GM18505 (cell line): ENCODE data around the gene IRF4.

ENCODE experiments used
- ATAC-seq: cut with Tn5 transposase; IDR thresholded peaks from one replicate; pipeline ENCODE4 v1.9.1; 2021; ENCODE audit not compliant: unreplicated experiment
- POLR2A ChIP-seq: IDR thresholded peaks from 4 replicates; pipeline ENCODE4 v1.6.1; 2011; ENCODE audit warnings: borderline replicate concordance; ENCODE audit not compliant: insufficient read depth, insufficient read length; ENCODE audit errors: extremely low read depth

The IRF4 gene

DNA sequence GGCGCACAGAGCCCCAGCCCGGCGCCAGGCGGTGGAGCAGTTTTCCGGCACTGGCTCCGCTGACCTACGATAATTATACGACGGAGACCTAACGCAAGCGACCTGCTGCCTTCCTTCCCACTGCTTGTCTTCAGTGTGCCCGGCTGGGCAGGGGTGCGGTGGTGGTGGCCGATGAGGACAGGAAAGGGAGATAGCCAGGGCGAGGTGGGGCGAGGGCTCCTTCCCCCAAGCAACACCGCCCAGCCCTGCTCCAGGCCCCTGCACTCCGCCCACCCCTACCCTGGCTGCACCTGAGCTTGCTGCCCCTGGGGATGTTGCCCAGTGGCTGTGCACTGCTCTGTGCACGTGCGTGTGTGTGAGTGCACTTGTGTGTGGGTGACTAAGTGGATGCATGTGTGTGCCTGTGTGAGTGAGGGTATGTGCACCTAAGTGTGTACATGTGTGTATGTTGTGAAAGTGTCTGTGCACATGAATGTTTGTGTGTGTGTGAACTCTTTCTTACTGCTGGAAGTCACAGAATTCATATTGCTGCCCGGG, 42.6 kb upstream of the IRF4 start:
- TF ChIP-seq POLR2A = no peak
- ATAC-seq = no peak

DNA sequence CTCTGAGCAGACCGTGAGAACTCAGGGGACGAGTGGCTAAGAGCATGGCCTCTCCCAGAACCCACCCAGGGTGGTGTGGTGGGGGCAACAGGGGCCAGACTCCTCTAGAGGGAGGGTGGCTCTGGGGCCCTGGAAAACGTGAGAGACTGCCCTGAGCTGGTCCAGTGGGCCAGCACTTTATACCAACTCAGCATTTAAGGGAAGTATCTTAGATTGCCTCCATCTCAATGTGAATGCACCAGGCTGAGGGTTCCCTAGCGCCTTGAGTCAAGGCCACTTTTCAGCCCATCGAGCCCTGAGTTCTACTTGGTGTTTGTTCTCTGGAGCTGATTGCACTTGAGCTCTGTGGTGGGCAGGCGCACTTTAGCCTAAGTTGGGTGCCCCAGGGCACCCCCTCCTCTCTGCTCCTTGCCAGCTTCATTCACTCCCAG, 42.0 kb upstream of the IRF4 start:
- no peak for ATAC-seq
- TF ChIP-seq POLR2A = no peak

DNA sequence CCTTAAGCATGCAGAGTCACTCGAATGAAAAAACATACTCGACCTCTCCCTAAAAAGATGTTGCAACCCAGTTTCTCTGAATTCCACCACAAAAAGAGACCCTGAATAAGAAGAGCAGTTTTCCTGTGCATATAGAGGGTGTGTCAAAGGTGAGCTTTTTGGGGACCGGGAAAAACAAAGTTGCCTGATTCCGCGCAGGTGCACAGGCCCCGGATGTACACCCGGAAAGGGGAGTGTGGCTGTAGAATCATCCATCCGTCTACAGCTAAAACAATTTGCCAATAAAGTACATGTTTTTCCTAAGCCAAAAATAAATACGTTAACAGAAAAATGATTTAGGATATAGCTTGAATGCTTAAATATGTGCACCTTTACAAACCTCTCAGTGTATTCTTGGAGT, 41.2 kb upstream of the IRF4 start:
- no peak for TF ChIP-seq POLR2A
- no peak for ATAC-seq

DNA sequence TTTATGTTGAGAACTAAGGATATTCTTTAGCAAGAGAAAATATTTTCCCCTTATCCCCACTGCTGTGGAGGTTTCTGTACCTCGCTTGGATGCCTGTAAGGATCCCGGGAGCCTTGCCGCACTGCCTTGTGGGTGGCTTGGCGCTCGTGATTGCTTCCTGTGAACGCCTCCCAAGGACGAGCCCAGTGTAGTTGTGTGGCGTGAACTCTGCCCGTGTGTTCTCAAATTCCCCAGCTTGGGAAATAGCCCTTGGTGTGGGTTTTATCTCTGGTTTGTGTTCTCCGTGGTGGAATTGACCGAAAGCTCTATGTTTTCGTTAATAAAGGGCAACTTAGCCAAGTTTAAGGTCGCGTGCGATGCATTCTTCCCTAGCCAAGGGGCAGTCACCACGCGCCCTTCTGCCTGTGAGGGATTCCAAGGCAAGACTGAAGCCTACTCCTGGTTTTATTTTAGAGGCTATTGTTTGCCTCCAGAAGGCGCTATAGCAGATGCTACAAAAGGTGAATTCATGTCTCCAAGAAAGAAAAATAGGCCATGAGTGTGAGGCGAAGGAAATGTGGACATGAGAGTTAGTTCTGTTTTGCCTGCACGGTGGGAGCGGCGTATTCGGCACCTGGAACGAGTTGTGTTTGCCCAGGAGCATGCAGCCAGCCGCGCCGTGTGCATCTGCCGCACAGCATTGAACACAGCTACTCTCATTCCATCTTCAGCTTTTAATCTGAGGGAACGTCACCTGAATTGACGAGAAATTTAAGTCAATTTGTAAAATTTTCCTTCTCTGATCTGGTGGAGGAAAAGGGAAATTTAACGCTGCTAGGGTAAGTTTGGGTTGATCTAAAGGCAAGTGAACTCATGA, 40.3 kb upstream of the IRF4 start:
- TF ChIP-seq POLR2A = no peak
- ATAC-seq = no peak

DNA sequence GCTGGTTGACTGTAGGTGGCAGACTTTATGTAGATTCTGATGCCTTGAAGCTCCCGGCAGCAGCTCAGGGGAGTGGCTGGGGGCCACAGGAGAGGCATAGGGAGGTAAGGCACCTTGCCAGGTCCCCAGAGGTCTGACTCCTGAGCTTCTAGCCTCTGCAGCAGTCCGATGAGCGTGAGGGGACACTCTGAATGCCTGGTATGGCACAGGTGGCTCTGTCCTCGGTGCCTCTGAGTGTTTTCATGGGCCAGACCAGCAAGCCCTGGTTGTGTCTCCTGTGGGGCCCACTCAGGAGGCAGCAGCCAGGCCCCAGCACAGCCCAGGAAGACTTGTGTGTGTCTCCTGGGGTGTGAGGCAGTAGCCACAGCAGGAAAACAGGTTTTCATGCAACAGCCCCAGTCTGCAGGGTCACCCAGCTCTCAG, 39.7 kb upstream of the IRF4 start:
- ATAC-seq = no peak
- no peak for TF ChIP-seq POLR2A

DNA sequence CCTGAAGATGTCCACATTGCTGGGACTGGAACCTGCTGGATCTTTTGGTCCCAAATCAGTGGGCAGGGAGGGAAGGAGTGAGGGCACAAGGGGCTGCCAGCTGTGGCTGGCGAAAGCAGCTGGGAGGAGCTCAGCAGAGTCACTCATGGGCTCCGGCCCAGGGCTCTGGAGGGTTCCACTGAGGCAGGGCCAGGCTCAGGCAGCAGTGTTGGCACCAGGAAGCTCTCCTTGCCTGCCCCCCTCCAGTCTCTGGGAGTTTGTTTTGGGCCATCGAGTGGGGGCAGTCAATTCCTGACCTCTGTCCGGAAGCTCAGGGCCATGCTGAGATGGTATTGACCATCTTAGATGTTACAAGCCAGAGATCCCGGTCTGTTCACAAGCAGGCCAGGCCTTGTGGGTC, 39.1 kb upstream of the IRF4 start:
- ATAC-seq = no peak
- no peak for TF ChIP-seq POLR2A

DNA sequence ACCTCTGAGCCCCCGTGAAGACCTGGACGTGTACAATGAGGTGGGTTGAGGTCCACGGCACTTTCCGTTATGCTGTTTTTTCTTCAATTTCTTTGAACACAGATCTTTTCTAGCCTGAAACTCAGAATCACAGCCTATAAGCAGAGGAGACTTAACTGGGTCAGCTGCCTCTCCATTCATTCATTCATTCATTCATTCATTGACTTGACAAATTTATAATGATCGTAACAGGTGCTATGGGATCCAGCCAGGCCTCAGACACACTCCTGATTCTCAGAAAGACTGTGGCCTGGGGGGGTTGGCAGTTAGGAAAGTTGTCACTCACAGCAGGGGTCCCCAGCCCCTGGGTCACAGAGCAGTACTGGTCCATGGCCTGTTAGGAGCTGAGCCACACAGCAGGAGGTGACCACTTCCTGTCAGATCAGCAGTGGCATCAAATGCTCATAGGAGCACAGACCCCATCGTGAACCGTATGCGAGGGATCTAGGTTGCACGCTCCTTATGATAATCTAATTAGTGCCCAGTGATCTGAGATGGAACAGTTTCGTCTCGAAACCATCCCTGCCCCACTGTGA, 38.6 kb upstream of the IRF4 start:
- no peak for ATAC-seq
- no peak for TF ChIP-seq POLR2A

DNA sequence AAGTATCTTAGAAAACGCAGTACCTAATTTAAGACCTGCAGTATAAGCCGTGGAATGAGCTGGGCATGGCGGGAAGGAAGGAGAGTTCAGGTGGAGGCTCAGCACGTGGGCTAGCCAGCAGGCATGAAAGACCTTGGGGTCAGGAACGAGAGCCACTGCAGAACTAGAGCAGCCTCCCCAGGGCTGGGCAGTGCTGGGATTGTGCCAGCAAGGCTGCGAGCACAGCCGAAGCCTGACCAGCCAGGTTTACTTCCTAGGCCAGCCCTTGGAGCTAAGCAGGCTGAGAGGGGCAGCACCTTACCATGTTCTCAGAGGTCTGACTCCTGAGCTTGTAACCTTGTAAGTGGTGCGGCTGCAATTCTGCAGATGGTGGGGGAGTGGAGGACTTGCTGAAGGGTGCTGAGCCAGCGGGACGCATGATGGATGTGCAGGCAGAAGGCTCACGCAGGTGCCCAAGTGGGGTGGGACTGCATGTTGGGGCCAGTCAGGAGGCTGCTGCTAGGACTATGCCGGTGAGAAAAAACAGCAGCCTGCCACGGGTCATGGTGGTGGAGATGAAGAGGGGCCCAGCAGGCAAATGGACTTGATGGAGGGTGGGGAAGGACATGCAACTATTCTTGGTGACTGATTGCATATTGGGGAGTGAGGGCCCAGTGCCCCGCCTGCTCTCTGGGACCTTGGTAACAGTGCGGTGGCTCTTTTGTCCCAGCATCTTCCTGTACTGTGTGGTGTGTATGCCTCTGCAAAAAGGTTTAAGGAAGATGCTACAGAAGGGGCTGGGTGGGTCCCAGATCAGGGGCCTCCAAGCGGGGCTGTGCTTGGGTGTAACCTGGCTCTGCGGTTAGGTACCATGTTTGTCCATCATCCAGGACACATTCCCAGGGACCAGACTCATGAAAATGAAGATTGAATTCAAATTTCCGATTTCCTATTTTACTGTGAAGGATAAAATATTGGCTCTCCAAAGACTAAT, 37.6 kb upstream of the IRF4 start:
- no peak for TF ChIP-seq POLR2A
- ATAC-seq = no peak

DNA sequence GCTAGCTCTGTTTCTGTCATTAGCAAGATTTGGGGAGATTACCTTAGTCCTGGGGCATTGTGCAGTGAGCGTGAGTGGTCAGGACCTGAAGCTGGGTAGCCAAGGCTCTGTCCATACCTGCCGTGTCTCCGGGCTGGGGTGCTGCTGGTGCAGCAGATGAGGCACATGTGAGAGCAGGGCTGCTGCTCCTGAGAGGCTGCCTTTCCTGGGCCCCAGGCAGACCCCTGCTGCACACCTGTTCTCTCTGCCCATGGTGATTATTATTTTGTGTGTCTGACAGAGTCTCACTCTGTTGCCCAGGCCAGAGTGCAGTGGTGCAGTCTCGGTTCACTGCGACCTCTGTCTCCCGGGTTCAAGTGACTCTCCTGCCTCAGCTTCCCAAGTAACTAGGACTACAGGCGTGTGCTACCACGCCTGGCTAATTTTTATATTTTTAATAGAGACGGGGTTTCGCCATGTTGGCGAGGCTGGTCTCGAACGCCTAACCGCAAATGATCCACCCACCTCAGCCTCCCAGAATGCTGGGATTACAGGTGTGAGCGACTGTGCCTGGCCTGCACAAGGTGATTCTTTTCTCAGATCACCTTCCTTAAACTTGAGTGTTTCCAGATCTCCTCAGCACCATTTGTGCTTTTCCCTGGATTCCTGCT, 36.8 kb upstream of the IRF4 start:
- no peak for TF ChIP-seq POLR2A

DNA sequence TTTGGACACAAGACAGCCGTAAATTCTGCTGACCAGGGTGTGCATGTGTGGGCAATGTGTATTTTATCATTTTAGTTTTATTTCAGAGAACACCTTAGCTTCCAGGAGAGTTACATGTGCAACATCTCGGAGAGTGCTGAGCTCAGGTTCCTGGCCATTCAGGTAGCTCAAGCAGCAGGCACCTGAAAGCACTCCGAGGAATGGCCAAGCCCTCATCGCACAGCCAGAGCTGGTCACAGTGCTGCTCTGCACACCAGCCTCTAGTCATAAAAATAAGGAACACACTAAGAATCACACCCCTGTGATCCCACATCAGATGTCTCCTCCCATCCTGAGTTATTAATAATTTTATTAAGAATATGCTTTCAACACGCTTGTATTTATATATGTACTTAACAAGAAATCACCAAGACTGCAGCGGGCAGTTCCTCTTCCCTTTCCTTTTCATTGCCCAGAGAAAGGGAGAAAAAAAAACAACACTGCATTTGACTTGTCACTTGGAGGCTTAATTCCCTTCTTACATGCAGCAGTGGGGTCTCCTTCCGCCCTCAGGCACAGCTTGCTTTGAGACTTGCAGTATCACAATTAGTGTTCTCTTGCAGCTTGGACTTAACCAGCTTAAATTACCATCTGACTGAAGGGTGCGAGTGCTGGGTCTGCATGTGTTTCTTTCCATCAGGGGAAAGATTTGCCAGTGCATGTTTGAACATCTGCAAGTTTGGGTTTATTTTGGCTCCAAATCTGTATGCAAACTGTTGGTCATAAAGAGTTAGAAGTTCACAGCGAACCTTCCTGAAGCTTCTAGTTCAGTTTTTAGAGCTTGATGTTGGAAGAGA, 36.0 kb upstream of the IRF4 start:
- TF ChIP-seq POLR2A = no peak
- ATAC-seq = no peak

More for the DNA sequence above, 36.8 kb upstream of the IRF4 start:
- no peak for ATAC-seq

DNA sequence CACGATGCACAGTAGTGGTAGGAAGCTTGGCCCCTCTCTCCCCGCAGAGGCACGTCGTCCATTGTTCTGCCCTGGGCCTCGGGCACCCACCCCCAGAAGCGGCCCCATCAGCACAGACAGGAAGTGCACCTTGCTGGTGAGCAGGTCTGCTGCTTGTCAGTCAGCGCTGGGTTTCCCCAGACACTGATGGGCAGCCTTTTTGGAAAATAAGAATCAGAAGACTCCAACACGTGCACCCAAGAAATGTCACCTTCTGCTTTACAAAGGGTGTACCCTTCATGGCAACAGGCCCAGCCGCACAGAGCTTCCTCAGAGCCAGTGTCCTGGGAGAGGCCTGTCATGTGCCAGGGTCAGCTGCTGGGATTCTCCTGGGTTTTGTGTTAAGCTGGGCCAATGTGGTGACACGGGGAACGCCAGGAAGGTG, 34.7 kb upstream of the IRF4 start:
- TF ChIP-seq POLR2A = no peak
- ATAC-seq = peak; percentile 44
